GM18511 (cell line): ENCODE measurements around the gene ATG16L2.
"Not testable (repeated sequence)": the region's sequence is repeated elsewhere in the genome, so short reads cannot be mapped to it uniquely, and the experiment has no call there.

ENCODE experiments used
- ATAC-seq: cut with Tn5 transposase; IDR thresholded peaks from one replicate; pipeline ENCODE4 v1.9.1; 2021; ENCODE audit warnings: mild to moderate bottlenecking, moderate library complexity; ENCODE audit not compliant: unreplicated experiment

Gene ATG16L2

GRCh38 chr11:72793425-72794367, 20.5 kb upstream of the ATG16L2 start, which contains the start of gene STARD10:
Gene STARD10, minus strand, starts transcription at chr11:72794047. Its CDS starts 12,866 bp downstream, at chr11:72781181.
- ATAC-seq: peak; percentile 94

GRCh38 chr11:72798361-72798760, 15.8 kb upstream of the ATG16L2 start:
- no peak for ATAC-seq

GRCh38 chr11:72799441-72799840, 14.8 kb upstream of the ATG16L2 start:
- ATAC-seq: no peak

GRCh38 chr11:72802822-72803221, 11.4 kb upstream of the ATG16L2 start:
- no peak for ATAC-seq

- ATAC-seq: no peak
Observed at GRCh38 chr11:72805216-72805615, 9.0 kb upstream of the ATG16L2 start.

GRCh38 chr11:72806378-72806777, 7.8 kb upstream of the ATG16L2 start:
- ATAC-seq: not testable (repeated sequence)

GRCh38 chr11:72807021-72807693, 7.1 kb upstream of the ATG16L2 start:
- no peak for ATAC-seq

GRCh38 chr11:72807792-72808191, 6.4 kb upstream of the ATG16L2 start:
- ATAC-seq: no peak

GRCh38 chr11:72808331-72808798, 5.8 kb upstream of the ATG16L2 start:
- ATAC-seq: no peak

- not testable (repeated sequence) for ATAC-seq
Observed at GRCh38 chr11:72811686-72812085, 2.5 kb upstream of the ATG16L2 start.

GRCh38 chr11:72812604-72812966, 1.6 kb upstream of the ATG16L2 start:
- ATAC-seq: no peak

- peak; percentile 32 for ATAC-seq
Observed at GRCh38 chr11:72812967-72813739, 1.1 kb upstream of the ATG16L2 start.

GRCh38 chr11:72813740-72814285, 398 bp upstream of the ATG16L2 start:
- peak; percentile 58 for ATAC-seq

- peak; percentile 17 for ATAC-seq
Observed at GRCh38 chr11:72815110-72815618, 953 bp downstream of the ATG16L2 start.

- ATAC-seq: no peak
Observed at GRCh38 chr11:72816404-72816990, 2.3 kb downstream of the ATG16L2 start.

- no peak for ATAC-seq
Observed at GRCh38 chr11:72817966-72818365, 3.8 kb downstream of the ATG16L2 start.

- no peak for ATAC-seq
Observed at GRCh38 chr11:72818971-72819370, 4.8 kb downstream of the ATG16L2 start.

GRCh38 chr11:72820439-72821139, 6.4 kb downstream of the ATG16L2 start:
- no peak for ATAC-seq

- ATAC-seq: no peak
Observed at GRCh38 chr11:72821221-72821919, 7.2 kb downstream of the ATG16L2 start.
